ENCODE measurements around the gene TAC1. TPM values are rescaled to one million over a fixed set of nuclear protein-coding genes. Genes with fewer than 3 reads are reported as not detected.

The TAC1 gene
- total RNA-seq: 0.13 TPM in 1 of 2 replicates, not detected in the other

- DNase-seq (ENCODE audit: low read depth) (peak; percentile 36), FAIRE-seq (no peak)
- Histone ChIP-seq H3K36me3 (ENCODE audit: control insufficient read depth, insufficient read depth, low read length) (no peaks in the 10 kb centered on the region), H3K4me3 (ENCODE audit: low read depth, low read length) (no peak within 1 kb of the TSS), H3K27me3 (ENCODE audit: control insufficient read depth, insufficient read depth, low read length) (peaks cover 31% of the 10 kb centered on the region)
- TF ChIP-seq CTCF (IDR thresholded peaks at IDR 0.05; ENCODE audit: insufficient read depth, low read length, severe bottlenecking): no peak
Measured at GRCh38 chr7:97731736-97732564, at the start of gene TAC1. TAC1 (plus strand) TSS chr7:97732086; CDS start chr7:97732613, 527 bp downstream.

- FAIRE-seq: no peak
- Histone ChIP-seq H3K36me3 (ENCODE audit: control insufficient read depth, insufficient read depth, low read length) (no peaks in the 10 kb centered on the region), H3K27me3 (ENCODE audit: control insufficient read depth, insufficient read depth, low read length) (no peaks in the 10 kb centered on the region), H3K4me3 (ENCODE audit: low read depth, low read length) (no peak overlapping the region)
- no peak for TF ChIP-seq CTCF (IDR thresholded peaks at IDR 0.05; ENCODE audit: insufficient read depth, low read length, severe bottlenecking)
- no peak for DNase-seq (ENCODE audit: low read depth)
Measured at GRCh38 chr7:97685952-97686351, 45.9 kb upstream of the TAC1 start.

GRCh38 chr7:97693586-97693985 is 38.3 kb upstream of the TAC1 start:
- no peaks in the 10 kb centered on the region for H3K36me3 ChIP-seq (ENCODE audit: control insufficient read depth, insufficient read depth, low read length)
- FAIRE-seq (no peak), DNase-seq (ENCODE audit: low read depth) (no peak)
- H3K27me3 ChIP-seq (ENCODE audit: control insufficient read depth, insufficient read depth, low read length): no peaks in the 10 kb centered on the region
- no peak overlapping the region for H3K4me3 ChIP-seq (ENCODE audit: low read depth, low read length)
- TF ChIP-seq CTCF (IDR thresholded peaks at IDR 0.05; ENCODE audit: insufficient read depth, low read length, severe bottlenecking): no peak

GRCh38 chr7:97694355-97694754 is 37.5 kb upstream of the TAC1 start:
- no peak overlapping the region for H3K4me3 ChIP-seq (ENCODE audit: low read depth, low read length)
- DNase-seq (ENCODE audit: low read depth) (no peak), FAIRE-seq (no peak)
- H3K27me3 ChIP-seq (ENCODE audit: control insufficient read depth, insufficient read depth, low read length): no peaks in the 10 kb centered on the region
- no peaks in the 10 kb centered on the region for H3K36me3 ChIP-seq (ENCODE audit: control insufficient read depth, insufficient read depth, low read length)
- no peak for TF ChIP-seq CTCF (IDR thresholded peaks at IDR 0.05; ENCODE audit: insufficient read depth, low read length, severe bottlenecking)

GRCh38 chr7:97697396-97697795 is 34.5 kb upstream of the TAC1 start:
- no peak overlapping the region for H3K4me3 ChIP-seq (ENCODE audit: low read depth, low read length)
- DNase-seq (ENCODE audit: low read depth) (no peak), FAIRE-seq (no peak)
- H3K36me3 ChIP-seq (ENCODE audit: control insufficient read depth, insufficient read depth, low read length): no peaks in the 10 kb centered on the region
- no peaks in the 10 kb centered on the region for H3K27me3 ChIP-seq (ENCODE audit: control insufficient read depth, insufficient read depth, low read length)
- no peak for TF ChIP-seq CTCF (IDR thresholded peaks at IDR 0.05; ENCODE audit: insufficient read depth, low read length, severe bottlenecking)
